Measurements from ENCODE around the gene SAMD4A. TPM values are rescaled to one million over a fixed set of nuclear protein-coding genes. Genes with fewer than 3 reads are reported as not detected.

Gene SAMD4A
- polyA plus RNA-seq, 1 experiment: 13.4 TPM

DNA sequence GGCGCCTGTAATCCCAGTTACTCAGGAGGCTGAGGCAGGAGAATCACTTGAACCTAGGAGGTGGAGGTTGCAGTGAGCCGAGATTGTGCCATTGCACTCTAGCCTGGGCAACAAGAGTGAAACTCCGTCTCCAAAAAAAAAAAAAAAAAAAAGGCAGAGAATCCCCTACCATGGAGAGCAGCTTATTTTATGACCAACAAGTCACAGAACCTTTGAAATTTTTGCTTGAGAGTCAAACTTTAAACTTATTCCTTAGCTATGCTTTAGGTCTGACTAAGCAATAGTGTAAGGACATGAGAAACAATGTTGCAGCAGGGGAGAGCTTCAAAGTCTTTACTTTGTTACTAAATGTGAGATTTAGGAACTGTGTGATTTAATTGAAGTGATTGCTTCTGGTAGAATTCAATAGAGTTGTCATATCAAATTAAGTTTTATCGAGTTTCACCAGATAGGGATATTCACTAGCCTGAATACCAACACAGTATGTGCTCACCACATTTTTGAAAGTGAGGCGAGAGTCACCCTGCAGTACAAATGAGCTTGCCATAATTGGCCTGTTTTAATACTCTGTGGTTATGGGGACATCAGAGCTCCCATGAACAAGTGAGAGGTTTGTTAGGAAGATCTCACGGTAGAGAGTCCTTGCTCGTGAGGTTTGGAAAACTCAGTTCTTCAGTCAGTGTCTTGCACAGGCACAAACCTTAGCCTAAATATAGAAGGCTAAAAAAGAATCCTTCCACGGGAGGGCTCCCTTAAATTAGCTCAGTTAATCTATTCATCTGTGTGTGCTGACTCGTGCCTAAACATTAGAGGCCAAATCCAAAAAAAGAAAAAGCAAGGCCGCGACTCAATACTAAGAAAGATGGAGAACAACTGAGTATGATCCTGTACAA lies 108.6 kb downstream of the SAMD4A start:
- POLR2A ChIA-PET: no interaction called here

DNA sequence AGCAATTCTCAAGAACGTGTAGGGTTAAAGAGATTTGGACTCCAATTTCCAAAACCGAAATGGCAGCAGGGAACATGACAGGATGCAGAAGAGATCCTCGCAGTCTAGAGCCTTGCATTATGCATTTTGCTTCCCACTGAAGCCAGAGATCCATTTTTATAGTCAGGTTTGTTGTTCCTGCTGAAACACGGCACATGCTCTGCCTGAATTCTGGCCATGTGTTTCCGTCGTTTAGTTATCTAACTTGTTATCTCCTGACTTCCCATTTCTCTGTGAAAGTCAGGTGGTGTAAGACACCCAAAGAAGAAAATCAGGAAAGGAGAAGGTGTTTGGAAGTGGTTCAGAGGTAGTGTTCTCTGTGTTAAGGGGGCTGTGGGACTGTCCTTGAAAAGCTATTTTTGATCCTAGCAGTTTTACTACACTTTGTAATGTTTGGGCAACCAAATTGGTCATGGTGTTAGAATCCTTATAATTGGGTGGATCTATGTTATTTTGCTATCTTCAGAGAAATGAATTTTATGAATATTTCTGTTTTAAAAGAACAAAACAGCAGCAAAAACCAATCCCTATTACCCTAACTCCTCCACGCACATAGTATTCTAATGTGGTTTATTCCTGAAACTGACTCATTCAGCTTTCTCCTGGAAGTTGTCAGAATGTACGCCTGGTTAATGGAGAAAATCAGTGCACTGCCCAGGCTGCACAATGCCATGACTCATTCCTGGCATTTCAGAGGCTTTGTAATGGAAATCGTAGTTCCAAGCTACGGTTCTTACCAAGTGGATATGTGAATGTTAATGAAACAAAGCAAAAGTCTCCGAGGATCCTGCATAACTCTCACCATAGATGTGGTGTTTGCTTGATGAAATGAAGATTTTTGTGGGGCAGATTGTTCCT lies 110.1 kb downstream of the SAMD4A start:
- ChIA-PET POLR2A (interaction anchor here (1.0 kb wide), 1 partner anchor 9 kb away, joined by 3 read pairs; no protein-coding TSS in a partner anchor), CTCF (interaction anchor here (0.7 to 1.4 kb wide), 3 partner anchors 23 to 109 kb away, joined by 3 to 4 read pairs (median 3); no protein-coding TSS in a partner anchor)
- no peak overlapping the region for H3K4me3 ChIP-seq (ENCODE audit: low read depth, low read length)
- TF ChIP-seq, protein P1, sequence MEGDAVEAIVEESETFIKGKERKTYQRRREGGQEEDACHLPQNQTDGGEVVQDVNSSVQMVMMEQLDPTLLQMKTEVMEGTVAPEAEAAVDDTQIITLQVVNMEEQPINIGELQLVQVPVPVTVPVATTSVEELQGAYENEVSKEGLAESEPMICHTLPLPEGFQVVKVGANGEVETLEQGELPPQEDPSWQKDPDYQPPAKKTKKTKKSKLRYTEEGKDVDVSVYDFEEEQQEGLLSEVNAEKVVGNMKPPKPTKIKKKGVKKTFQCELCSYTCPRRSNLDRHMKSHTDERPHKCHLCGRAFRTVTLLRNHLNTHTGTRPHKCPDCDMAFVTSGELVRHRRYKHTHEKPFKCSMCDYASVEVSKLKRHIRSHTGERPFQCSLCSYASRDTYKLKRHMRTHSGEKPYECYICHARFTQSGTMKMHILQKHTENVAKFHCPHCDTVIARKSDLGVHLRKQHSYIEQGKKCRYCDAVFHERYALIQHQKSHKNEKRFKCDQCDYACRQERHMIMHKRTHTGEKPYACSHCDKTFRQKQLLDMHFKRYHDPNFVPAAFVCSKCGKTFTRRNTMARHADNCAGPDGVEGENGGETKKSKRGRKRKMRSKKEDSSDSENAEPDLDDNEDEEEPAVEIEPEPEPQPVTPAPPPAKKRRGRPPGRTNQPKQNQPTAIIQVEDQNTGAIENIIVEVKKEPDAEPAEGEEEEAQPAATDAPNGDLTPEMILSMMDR (IDR thresholded peaks at IDR 0.05; ENCODE audit: insufficient read depth, low read depth, low read length): no peak
- DNase-seq (ENCODE audit: low read depth): peak; percentile 79
- H3K27me3 ChIP-seq (ENCODE audit: control insufficient read depth, insufficient read depth, low read length): no peaks in the 10 kb centered on the region
- no peaks in the 10 kb centered on the region for H3K36me3 ChIP-seq (ENCODE audit: control insufficient read depth, insufficient read depth, low read length)

More for the DNA sequence above, 108.6 kb downstream of the SAMD4A start:
- CTCF ChIA-PET: interaction anchor here (0.8 to 1.6 kb wide), 5 partner anchors 9 to 245 kb away, joined by 3 to 8 read pairs (median 3); no protein-coding TSS in a partner anchor
- Histone ChIP-seq H3K4me3 (ENCODE audit: low read depth, low read length) (no peak overlapping the region), H3K27me3 (ENCODE audit: control insufficient read depth, insufficient read depth, low read length) (no peaks in the 10 kb centered on the region), H3K36me3 (ENCODE audit: control insufficient read depth, insufficient read depth, low read length) (no peaks in the 10 kb centered on the region)
- no peak for DNase-seq (ENCODE audit: low read depth)
- TF ChIP-seq, protein P1 (IDR thresholded peaks at IDR 0.05; ENCODE audit: insufficient read depth, low read depth, low read length): no peak

DNA sequence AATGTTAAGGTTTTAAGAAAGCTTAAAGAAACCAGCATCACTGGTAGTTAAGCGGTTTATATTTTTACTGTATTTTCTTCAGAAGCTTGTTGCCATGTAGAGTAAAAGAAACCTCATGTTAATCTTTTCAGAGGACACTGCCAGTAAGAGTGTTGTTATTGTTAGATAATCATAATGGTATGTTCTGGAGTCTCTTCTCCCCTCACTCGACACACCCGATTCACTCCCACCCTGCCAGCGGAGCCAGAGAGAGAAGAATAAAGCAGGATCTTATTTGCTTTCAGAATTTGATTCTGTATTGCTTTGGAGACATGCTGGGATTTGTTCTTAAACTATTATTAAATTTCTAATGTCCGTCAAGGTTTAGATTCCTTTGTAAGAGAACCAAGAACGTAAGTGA lies 113.7 kb downstream of the SAMD4A start:
- POLR2A ChIA-PET: no interaction called here
- TF ChIP-seq, protein P1 (IDR thresholded peaks at IDR 0.05; ENCODE audit: insufficient read depth, low read depth, low read length): no peak
- Histone ChIP-seq H3K27me3 (ENCODE audit: control insufficient read depth, insufficient read depth, low read length) (no peaks in the 10 kb centered on the region), H3K36me3 (ENCODE audit: control insufficient read depth, insufficient read depth, low read length) (no peaks in the 10 kb centered on the region), H3K4me3 (ENCODE audit: low read depth, low read length) (no peak overlapping the region)
- CTCF ChIA-PET: no interaction called here
- DNase-seq (ENCODE audit: low read depth): no peak

- no peak for DNase-seq (ENCODE audit: low read depth)
- H3K27me3 ChIP-seq (ENCODE audit: control insufficient read depth, insufficient read depth, low read length): no peaks in the 10 kb centered on the region
- no peak overlapping the region for H3K4me3 ChIP-seq (ENCODE audit: low read depth, low read length)
- CTCF ChIA-PET: no interaction called here
- POLR2A ChIA-PET: no interaction called here
- H3K36me3 ChIP-seq (ENCODE audit: control insufficient read depth, insufficient read depth, low read length): no peaks in the 10 kb centered on the region
- TF ChIP-seq, protein P1 (IDR thresholded peaks at IDR 0.05; ENCODE audit: insufficient read depth, low read depth, low read length): no peak
Measured at GRCh38 chr14:54681811-54682261, 114.9 kb downstream of the SAMD4A start.

All from BJ (cell line).